Astrocyte (in vitro differentiated cells and primary cell): Measurements from ENCODE around the gene SLC39A3. TPM values are rescaled to one million over a fixed set of nuclear protein-coding genes. Genes with fewer than 3 reads are reported as not detected.

Experiments used
- DNase-seq: peaks from one replicate; pipeline ENCODE4 v3.0.0-alpha.2; 2010; ENCODE audit warnings: low read depth
- FAIRE-seq: peaks from 2 replicates; lab custom pipeline; 2011; peaks lifted over from hg19 to GRCh38; lab: Jason Lieb, UNC
- H2AFZ ChIP-seq: 2 replicates; pipeline ENCODE4 v1.6.0; 2012; ENCODE audit warnings: low read depth, low read length, inconsistent platforms
- H3K27ac ChIP-seq: 2 replicates; pipeline ENCODE4 v1.5.1; 2011; ENCODE audit warnings: low read depth, low read length, inconsistent platforms
- H3K27me3 ChIP-seq: 2 replicates; pipeline ENCODE4 v1.6.0; 2011; ENCODE audit warnings: low read length, inconsistent platforms; ENCODE audit not compliant: insufficient read depth
- H3K36me3 ChIP-seq: 2 replicates; pipeline ENCODE4 v1.5.1; 2011; ENCODE audit warnings: low read length, inconsistent platforms; ENCODE audit not compliant: insufficient read depth
- H3K4me1 ChIP-seq: 2 replicates; pipeline ENCODE4 v1.5.1; 2011; ENCODE audit warnings: low read length, inconsistent platforms; ENCODE audit not compliant: insufficient read depth
- H3K4me2 ChIP-seq: 2 replicates; pipeline ENCODE4 v1.6.0; 2012; ENCODE audit warnings: low read length, inconsistent platforms
- H3K4me3 ChIP-seq: 2 replicates; pipeline ENCODE4 v1.5.1; 2011; ENCODE audit warnings: low read depth, mild to moderate bottlenecking, low read length, inconsistent platforms; ENCODE audit not compliant: insufficient read depth
- H3K79me2 ChIP-seq: 2 replicates; pipeline ENCODE4 v1.6.0; 2012; ENCODE audit warnings: mild to moderate bottlenecking, low read length, inconsistent platforms; ENCODE audit not compliant: insufficient read depth
- H3K9ac ChIP-seq: 2 replicates; pipeline ENCODE4 v1.6.0; 2012; ENCODE audit warnings: mild to moderate bottlenecking, low read length, inconsistent platforms
- H3K9me3 ChIP-seq: 2 replicates; pipeline ENCODE4 v1.5.1; 2012; ENCODE audit warnings: low read depth, mild to moderate bottlenecking, low read length, inconsistent platforms; ENCODE audit not compliant: insufficient read depth
- H4K20me1 ChIP-seq: 2 replicates; pipeline ENCODE4 v1.6.0; 2012; ENCODE audit warnings: low read length, inconsistent platforms; ENCODE audit not compliant: insufficient read depth
- H3K27ac Mint-ChIP-seq: one replicate; pipeline ENCODE4 v1.8.0; 2021; ENCODE audit warnings: mild to moderate bottlenecking, mixed read lengths; ENCODE audit not compliant: unreplicated experiment
- H3K27me3 Mint-ChIP-seq: one replicate; pipeline ENCODE4 v1.8.0; 2021; ENCODE audit warnings: low read depth, mixed read lengths; ENCODE audit not compliant: unreplicated experiment
- H3K36me3 Mint-ChIP-seq: one replicate; pipeline ENCODE4 v1.8.0; 2021; ENCODE audit warnings: low read depth, mixed read lengths; ENCODE audit not compliant: unreplicated experiment
- H3K4me1 Mint-ChIP-seq: one replicate; pipeline ENCODE4 v1.8.0; 2021; ENCODE audit warnings: low read depth, mixed read lengths; ENCODE audit not compliant: unreplicated experiment
- H3K4me3 Mint-ChIP-seq: one replicate; pipeline ENCODE4 v1.8.0; 2021; ENCODE audit warnings: mild to moderate bottlenecking, moderate library complexity, mixed read lengths; ENCODE audit not compliant: unreplicated experiment
- H3K9me3 Mint-ChIP-seq: one replicate; pipeline ENCODE4 v1.8.0; 2021; ENCODE audit warnings: mild to moderate bottlenecking, mixed read lengths; ENCODE audit not compliant: unreplicated experiment
- CTCF ChIP-seq: IDR thresholded peaks from 2 replicates; pipeline ENCODE4 v1.5.1; 2011; ENCODE audit warnings: low read depth, mild to moderate bottlenecking, inconsistent platforms, low read length, moderate library complexity; ENCODE audit not compliant: insufficient read depth
- EZH2 ChIP-seq: IDR thresholded peaks from 2 replicates; pipeline ENCODE4 v1.6.1; 2012; ENCODE audit warnings: mild to moderate bottlenecking, low read length, inconsistent platforms; ENCODE audit not compliant: insufficient read depth
- total RNA-seq: library from RNA; stranded (reverse); gene quantifications from 2 replicates; pipeline ENCODE4 v1.2.1, GENCODE V29; 2021

SLC39A3 gene
- total RNA-seq, 1 donor from 2014 or later = 30.0 TPM

DNA sequence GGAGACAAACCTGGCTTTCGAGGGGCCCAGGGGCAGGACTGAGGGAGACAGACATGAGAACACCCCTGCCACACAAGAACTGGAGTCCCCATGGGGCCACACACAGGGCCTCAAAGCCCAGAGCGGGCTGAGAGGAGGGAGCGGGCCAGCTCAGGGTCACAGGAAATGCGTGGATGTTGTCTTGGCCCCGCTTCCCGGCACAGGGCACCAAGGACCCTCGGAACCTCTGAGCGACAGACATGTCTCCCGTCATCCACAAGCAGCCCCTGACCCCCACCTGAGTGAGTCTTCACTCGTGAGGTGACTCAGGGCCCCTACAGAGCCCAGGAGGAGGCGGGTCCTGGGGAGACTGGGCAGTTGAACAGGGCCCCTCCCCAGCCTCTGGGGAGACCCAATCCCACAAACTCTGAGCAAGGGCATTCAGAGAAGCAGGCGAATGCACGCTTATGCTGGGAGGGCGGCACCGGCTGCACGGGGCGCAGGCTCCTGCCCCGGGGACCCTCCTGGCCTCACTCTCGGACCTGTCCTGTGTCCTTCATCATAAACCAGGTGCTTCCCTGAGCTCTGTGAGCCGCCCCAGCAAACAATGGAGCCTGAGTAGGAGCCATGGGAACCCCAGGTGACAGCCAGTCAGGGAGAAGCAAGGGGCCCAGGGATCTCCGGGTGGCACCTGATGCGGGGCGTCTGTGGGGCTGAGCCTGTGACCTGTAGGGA lies 23.1 kb upstream of the SLC39A3 start:
- no peaks in the 10 kb centered on the region for H3K4me1 ChIP-seq
- H3K36me3 ChIP-seq = peaks cover 6% of the 10 kb centered on the region
- no peak for DNase-seq
- H2AFZ ChIP-seq = no peak overlapping the region
- no peaks in the 10 kb centered on the region for H3K9me3 Mint-ChIP-seq
- H3K9me3 ChIP-seq = no peaks in the 10 kb centered on the region
- H4K20me1 ChIP-seq = peaks cover 13% of the 10 kb centered on the region
- no peak overlapping the region for H3K27ac ChIP-seq
- no peak overlapping the region for H3K4me3 ChIP-seq
- no peaks in the 10 kb centered on the region for H3K27me3 ChIP-seq
- no peaks in the 10 kb centered on the region for H3K27me3 Mint-ChIP-seq
- TF ChIP-seq CTCF = no peak
- no peak for TF ChIP-seq EZH2
- peaks cover 2% of the 10 kb centered on the region for H3K79me2 ChIP-seq
- no peak overlapping the region for H3K4me2 ChIP-seq
- H3K4me1 Mint-ChIP-seq = no peaks in the 10 kb centered on the region
- H3K9ac ChIP-seq = no peak overlapping the region
- no peak overlapping the region for H3K27ac Mint-ChIP-seq
- H3K4me3 Mint-ChIP-seq = no peak overlapping the region
- no peak for FAIRE-seq
- peaks cover 7% of the 10 kb centered on the region for H3K36me3 Mint-ChIP-seq

- Histone ChIP-seq H3K9ac (no peak overlapping the region), H3K79me2 (no peaks in the 10 kb centered on the region), H3K9me3 (no peaks in the 10 kb centered on the region), H3K4me1 (no peaks in the 10 kb centered on the region), H4K20me1 (peaks cover 10% of the 10 kb centered on the region), H3K27ac (no peak overlapping the region), H3K27me3 (no peaks in the 10 kb centered on the region), H3K4me2 (no peak overlapping the region), H3K4me3 (no peak overlapping the region), H3K36me3 (peaks cover 6% of the 10 kb centered on the region), H2AFZ (no peak overlapping the region)
- no peaks in the 10 kb centered on the region for H3K4me1 Mint-ChIP-seq
- DNase-seq (no peak), FAIRE-seq (no peak)
- no peaks in the 10 kb centered on the region for H3K9me3 Mint-ChIP-seq
- TF ChIP-seq CTCF (no peak), EZH2 (no peak)
- no peak overlapping the region for H3K27ac Mint-ChIP-seq
- H3K4me3 Mint-ChIP-seq = no peak overlapping the region
- peaks cover 9% of the 10 kb centered on the region for H3K36me3 Mint-ChIP-seq
- H3K27me3 Mint-ChIP-seq = no peaks in the 10 kb centered on the region
Measured at GRCh38 chr19:2761876-2762782, 22.3 kb upstream of the SLC39A3 start.
